Measurements from ENCODE around the gene LYRM4.

The LYRM4 gene

DNA sequence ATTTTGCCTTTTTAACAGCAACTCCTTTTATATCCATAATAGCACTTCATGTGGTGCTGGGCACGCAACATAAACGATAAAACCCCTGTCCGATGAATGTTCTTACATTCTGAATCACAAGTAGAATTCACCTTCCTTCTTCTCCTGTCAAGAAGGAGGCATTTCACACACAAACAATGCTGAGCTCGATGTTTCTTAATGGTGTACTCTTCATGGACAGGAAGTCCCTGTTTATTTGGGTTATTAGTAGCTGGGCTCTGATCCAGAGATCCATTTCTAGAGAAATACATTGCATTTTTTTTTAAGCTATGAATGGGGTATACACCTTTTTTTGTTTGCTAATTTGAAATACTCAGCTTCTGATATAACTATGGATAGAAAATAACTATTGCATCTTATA is 93.2 kb downstream of the LYRM4 start:
- no peak for DNase-seq

DNA sequence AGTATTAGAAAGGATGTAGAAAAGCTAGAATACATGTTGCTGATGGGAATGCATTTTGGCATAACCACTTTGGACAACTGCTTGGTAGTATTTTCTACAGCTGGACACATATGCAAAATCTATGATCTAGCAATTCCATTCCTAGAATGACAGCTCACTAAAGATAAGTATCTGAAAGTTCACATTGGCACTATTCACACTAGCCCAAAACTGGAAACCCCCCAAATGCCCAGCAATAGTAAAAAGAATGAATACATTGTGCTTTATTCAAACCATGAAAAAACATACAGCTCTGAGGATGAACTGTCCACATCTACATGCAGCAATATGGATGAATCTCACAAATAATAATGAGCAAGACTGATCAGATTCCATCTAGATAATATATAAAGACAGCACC is 96.7 kb downstream of the LYRM4 start:
- DNase-seq = no peak

DNA sequence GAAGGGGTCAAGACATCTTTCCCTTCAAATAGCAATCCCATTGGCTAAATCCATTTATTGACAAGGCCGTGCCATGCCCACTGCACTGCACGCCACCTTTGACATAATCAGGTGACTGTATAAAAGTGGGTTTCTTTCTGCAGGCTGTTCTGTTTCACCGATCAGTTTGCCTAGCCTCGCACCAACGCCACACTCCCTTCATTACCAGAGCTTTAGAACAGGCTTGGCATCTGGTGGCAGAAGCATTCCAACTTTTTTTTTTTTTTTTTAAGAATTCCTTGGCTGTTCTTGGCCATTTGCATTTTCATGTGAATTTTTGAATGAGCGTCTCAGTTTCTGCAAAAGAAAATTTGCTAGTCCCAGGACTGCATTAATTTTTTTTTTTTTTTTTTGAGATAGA is 97.5 kb downstream of the LYRM4 start:
- no peak for DNase-seq

DNA sequence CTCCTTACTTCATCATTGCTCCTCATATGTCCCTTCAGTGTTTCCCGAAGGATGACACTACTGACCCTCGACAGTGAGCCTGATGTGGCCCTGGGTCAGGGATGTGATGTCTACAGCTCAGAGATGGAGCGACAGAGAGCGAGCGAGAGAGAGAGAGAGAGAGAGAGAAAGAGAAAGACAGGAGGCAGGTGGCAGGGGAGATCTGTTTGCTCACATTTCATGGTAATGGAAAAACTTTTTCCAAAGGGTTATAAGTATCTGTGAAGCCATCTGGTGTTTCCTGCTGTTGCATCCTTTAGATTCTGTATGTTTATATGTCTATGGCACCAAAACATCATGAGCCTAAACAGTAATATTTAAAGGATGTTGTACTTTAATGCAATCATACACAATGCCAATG is 98.4 kb downstream of the LYRM4 start:
- no peak for DNase-seq

DNA sequence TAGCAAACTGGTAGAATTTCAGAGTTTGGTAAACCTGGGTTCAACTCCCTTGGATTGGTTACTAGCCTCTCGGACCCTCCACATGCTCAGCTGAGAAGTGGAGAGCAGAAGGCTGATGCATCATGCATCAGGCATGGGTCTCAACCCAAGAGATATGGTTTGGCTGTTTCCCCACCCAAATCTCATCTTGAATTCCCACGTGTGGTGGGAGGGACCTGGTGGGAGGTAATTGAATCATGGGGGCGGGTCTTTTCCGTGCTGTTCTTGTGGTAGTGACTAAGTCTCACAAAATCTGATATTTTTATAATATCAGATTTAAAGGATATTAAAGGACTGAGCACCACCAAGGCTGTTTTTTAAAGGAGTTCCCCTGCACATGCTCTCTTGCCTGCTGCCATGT is 100.5 kb downstream of the LYRM4 start:
- no peak for DNase-seq

DNA sequence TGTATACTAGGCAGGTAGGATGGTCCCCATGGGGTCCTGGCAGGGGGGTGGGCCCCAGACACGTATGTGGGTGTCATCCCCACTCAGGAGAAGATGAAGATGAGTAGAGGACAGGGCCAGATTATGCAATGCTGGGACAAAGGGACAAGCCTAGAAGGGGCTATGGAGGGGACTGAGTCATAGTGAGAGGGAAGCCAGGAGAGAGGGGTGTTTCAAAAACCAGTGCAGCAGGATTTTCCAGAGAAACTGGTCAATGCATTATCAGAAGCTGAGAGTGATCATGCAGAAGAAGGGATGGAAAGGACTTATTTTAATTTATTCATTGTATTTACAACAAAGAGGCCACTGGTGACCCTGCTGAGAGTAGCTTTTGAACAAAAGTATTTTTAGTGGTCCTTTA is 101.6 kb downstream of the LYRM4 start:
- DNase-seq = peak; percentile 12

DNA sequence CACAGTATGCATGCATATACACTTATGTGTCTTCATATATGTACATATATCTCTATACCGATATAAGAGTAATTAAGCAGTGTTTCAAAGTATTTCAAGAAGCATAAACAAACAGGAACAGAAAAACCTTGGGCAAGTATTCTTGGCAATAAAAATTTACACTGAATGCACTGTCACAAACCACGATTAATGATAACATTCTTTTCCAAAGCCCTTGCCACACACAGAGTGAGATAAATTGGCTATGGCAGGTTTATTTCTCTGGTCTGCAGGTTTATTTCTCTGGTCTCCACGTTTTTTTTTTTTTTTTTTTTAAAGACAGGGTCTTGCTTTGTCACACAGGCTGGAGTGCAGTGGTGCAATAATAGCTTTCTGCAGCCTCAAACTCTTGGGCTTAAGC is 102.6 kb downstream of the LYRM4 start:
- no peak for DNase-seq

DNA sequence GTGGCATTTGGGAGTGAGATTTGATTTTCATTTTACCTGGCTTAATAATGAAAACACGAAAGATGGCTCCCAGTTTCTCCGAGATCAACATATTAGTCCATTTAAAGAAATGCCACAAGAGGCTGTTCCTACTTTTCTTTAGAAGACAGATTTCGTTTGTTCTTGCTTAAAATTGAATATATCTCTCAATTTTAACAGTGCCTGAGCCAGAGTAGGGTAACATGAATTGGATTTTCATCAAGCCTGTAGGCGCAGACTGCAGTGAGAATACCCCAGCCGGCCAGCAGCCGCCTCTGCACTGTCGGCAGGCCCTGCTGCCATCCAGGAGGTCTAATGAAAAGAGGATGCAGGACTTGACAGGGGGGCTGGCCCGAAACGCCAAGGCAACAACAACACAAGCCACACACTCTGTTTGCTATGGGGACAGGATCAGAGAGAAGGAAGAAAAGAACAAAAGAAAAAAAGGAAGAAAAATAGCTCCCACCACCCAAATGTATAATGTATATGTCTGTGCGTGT is 103.1 kb downstream of the LYRM4 start:
- DNase-seq = no peak

DNA sequence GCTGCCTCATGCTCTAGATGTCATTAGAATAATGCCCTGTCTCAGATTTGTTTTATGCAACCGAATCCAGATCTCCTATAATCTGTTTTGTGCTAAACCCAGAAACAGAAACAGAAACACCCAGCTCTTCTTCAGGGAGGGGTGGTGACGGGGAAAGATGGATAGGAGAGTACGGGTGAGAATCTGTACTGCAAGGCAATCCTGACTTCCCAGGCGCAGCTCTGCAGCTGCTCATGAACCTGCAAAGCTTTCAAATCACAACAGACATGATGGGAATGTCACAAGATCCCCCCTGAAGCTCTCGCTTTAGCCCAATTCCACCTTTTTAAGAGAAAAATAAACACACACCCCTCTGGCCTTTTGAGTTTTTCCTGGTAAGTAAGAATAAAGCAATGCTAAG is 104.1 kb downstream of the LYRM4 start:
- no peak for DNase-seq

DNA sequence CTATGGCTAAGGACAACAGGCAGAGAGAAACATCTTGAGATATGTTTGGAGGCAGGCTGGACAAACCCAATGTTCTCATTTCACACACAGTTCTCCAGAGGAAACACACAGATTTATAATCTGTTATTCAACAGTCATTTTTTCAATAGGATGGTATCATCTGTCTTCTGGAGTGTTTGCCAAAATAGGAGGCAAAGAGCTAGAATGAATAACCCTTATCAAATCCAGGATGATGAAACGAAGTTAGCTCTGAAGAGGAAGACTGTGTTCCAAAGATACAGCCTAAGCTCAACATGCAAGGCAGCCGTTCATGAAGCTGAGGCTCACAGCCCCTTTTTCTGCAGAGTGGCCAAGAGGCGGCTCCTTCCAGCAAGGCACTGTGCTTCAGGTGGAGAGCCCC is 104.8 kb downstream of the LYRM4 start:
- no peak for DNase-seq

DNA sequence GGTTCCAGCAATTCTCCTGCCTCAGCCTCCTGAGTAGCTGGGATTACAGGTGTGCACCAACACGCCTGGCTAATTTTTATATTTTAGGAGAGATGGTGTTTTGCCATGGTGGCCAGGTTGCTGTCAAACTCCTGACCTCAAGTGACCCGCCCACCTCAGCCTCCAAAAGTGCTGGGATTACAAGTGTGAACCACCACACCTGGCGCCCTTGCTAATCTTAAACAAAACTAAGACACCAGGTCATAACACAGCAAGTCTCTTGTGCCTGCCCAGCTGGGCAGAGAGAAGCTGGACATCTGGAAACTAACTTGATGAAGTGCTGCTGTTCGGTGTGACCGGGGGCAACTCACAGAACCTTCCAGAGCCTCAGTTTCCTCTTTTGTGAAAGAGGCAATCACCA is 107.6 kb downstream of the LYRM4 start:
- DNase-seq = no peak

DNA sequence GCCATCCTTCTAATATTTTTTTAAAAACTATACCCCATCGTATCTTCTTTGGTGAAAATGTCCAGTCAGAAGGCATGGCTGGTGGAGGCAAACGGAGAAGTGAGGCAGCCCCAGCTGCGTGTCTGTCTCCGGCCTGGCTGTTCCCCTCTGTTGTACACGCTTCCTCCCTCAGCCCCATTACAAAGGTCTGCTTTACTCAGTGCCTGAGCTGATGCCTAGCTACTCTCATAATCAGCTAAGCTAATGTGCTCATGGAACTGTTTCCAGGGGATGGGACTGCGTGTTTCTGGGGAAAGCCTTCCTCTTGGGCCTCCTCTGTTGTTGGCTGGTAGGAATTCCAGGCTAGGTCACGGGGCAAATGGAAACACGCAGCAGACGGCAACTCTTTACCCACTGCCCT is 108.3 kb downstream of the LYRM4 start:
- no peak for DNase-seq

DNA sequence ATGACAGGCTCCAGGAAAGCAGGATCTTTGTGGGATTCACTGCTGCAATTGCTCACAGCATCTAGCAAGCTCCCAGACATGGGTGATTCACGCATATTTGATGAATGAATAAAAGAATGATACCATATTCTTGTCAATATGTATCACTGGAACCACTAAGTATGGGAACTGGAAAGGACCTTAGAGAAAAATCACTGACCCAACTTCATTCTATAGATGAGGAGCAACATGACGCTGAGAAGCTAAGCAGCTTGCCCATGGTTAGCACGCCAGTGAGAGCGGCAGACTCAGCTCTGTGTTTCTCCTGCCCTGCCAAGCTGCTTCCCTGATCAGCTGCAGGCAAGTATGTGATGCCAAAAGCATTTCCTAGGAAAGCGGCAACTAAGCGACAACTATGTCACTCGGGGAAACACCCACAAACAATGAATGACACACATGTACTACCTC is 108.8 kb downstream of the LYRM4 start:
- DNase-seq = no peak

DNA sequence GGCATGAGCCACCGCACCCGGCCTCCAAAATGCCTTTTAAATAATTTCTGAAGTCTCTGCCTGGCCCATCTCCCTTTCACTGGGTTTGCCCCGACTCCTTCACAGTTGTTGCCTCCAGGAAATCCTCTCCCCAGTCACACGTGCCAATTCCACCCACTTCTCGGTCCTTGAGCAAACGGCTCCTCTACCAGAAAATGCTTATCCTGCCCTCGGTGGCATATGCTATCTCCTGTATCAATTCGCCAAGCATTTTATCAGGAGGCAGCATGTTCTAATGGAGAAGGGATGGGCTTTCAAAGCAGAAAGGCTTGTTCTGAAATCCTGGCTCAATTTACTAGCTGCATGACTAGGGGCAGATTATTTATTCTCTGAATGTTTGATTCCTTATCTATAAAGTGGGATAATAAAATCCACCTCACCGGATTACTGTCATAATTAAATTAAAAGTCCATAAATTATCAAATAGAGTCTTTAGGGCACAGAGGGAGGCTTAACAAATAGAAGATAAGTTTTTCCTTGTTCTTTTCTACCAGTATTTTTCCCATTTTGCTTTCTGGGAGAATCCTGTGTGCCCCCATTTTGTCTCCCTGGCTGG is 109.3 kb downstream of the LYRM4 start:
- no peak for DNase-seq

DNA sequence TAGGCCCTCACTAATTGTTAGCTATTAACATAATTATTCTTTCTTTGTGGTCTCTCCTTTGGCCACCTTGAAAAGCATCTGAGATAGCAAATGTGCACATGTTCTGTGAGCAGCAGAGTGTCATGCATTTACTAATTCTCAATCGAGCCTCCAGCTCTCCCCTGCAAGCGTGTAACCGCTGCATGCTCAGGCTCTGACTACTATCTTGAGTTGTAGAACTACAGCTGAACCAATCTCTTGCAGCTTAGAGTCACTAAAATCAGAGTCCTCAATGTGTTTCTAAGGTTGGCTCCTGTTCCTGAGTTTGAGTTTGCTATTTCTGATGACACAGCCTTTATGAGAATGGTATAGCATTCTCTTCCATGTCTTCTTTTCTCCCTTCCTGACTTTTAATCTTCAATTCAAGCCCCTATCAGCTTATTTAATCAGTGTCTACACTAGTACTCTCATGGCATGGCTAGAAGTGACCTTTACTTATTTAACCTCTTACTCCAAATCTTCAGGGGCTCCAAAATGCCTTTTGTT is 110.1 kb downstream of the LYRM4 start:
- DNase-seq = no peak

DNA sequence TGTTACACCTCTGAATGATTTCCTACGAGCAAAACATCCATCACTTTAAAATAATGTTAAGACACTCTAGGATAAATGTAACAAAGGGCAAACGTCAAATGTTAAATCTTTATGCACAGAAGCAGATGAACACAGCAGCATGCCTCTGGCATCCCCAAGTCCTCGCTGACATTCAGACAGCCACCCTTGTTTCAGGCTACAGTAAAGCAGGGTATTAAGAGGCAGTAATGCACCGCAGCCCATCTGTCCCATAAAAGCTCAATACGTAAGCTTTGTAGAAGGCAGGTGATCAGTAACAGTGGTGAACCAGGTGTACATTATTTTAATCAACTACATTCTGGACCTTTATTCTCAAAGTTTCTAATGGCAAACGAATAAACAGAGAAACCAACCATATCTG is 110.9 kb downstream of the LYRM4 start:
- DNase-seq = no peak

DNA sequence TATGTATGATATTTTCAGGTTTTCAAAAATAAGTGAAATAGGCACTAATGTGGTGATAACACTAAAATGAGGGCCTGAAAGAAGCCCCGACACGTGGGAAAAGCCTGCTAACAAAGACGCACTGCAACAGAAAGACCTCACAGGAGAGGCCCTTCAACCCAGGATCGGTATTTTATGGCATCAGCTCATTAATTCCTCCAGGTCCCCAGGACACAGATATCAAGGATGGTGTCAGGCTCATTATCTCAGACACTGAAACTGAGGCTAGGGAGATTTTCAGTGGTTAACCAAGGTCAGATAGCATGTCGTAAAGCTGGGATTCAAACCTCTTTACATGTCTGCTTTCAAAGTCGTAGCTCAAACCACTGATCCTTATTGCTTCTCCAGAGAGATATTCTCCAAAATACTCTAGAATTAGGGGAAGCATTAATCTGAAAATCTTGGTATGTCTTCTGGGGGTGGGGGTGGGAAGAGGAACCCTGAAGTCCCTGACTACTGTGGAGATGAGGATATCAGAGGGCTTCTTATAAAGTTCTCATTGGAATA is 111.5 kb downstream of the LYRM4 start:
- DNase-seq = no peak

DNA sequence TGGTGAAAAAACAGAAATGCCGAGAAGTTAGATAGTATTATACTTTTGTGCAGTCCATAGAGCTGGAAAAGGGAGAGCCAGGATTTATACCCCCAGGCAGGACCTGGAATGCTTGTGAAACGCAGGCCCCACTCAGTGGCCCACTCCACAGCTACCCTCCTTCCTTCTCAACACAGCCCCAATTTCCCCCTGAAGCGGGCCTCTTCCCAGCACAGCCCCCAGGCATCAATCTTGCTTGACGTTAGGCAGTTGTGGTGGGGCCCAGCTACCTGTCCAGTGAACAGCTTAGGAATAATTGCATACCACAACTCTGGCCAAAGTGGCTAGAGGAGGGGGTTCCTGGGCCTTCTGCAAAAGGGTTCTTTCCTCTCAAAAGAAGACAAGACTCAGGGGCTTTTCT is 114.4 kb downstream of the LYRM4 start:
- no peak for DNase-seq

DNA sequence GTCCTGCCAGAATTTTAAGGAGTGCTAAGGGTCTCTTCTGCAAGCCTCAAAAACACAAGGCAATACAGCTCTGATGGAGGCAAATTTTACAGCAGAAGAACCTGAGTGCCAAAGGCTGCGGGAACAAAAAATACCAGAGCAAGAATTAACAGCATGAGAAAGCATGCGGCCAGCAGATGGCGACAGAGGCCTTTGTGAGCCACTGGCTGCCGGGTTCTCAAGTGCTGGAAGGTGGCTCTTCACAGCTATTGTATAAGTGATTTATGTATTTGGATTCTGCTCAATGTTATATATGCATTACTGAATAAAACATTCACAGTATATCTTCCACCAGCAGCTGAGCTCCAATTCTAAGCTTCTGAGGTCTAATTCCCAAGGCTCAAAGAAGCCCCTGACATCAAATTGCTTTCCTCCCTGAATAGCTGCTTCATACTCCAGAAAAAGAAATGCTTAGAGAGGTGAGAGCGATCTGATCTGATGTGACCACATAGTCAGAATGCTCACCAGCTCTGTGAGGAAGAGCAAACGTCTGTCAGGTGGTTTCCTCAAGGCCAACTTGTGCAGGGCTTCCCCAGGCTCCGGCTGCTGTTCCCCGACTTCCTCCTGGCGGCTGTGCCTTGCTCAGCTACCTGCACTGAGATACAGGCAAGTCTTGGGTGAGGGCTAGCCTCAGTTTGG is 117.0 kb downstream of the LYRM4 start:
- DNase-seq = peak; percentile 83

DNA sequence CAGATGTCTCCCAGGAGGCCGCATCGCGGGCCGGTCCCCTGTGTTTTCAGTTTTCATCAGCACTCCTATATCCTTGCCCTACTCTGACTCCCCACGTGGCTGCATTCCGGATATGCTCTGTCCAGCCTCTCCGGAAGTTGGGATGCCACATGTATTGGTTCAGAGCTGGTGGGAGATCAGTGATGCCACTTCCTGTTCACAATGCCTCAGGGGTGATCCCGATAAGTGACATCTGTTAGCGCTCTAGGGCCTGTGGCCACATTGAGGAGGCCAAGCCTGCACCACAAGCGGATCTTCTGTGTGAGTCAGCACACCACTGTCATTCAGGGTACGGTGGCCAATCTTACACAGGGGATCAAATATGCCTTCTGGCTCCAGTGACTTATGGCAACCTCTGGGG is 117.8 kb downstream of the LYRM4 start:
- DNase-seq = no peak

DNA sequence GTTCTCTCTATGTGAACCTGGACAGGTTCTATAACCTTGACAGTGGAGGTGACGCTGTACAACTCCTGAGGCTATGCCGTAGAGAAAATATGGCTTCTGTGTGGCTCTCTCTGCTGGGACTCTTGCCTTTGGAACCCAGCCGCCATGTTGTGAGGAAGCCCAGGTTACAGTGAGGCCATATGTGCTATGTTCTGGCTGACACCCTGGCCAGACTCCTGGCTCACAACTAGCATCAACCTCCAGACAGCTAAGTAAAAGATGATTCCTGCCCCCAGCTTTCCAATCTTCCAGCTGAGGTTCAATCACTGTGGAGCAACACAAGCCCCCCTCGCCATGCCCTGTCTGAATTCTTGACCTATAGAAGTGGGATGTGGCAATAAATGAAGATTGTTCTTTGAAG is 118.6 kb downstream of the LYRM4 start:
- no peak for DNase-seq

DNA sequence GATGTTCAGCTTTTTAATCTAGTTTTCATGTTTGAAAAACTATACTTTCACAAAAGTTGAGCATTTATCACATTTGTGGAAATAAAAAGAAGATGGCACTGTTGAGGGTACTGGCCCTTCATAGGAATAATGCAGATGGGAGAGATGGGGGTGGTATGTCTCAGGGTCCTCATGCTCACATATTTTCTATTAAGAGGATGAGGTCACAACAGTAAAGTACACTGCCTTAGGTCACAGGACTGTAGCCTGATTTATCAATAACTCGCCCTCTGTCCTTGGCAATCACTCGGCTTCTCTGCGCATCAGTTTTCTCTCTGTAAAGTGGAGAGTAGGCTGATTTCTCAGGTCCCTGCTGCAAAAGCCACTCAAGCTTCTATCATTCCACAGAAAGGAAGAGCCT is 119.7 kb downstream of the LYRM4 start:
- no peak for DNase-seq

DNA sequence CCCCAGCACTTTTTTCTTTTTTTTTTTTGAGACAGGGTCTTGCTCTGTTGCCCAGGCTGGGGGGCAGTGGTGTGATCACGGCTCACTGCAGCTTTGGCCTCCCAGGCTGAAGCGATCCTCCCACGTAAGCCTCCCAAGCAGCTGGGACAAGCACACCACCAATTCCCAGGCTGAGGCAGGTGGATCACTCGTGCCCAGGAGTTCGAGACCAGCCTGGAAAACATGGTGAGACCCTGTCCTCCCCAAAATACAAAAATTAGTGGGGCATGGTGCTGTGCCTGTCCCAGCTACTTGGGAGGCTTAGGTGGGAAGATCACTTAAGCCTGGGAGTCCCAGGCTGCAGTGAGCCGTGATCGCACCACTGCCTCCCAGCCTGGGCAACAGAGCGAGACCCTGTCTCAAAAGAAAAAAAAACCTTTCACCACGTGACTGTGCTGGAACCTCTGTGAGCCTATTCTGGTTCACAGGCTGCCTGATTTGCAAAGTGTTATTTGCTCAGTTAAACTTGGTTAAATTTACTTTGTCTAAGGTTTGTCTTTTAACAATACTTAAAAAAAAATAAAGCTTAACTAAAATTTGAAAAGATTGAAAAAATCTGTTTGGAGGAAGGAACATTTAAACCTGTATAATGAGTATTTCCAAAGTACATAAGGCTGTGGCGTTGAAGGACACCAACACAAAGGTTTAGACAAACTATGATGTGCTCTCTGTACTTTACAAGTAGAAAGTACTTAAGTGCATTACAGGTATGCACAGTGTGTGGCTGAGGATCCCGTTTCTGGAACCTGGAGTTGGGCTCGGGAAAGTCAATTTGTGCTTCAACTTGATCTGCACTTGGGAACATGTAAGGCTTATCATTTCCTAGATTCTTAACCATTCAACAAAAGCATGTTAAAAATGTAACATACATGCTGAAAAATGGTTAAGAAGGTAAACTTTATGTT is 120.7 kb downstream of the LYRM4 start:
- no peak for DNase-seq

Data from COR-L47 (cell line).